ENCODE data around the gene EDN2.

EDN2 gene

GRCh38 chr1:41516168-41517061 is 31.9 kb upstream of the EDN2 start:
- DNase-seq, result peak; percentile 47 to 56

- no peak for DNase-seq
These were observed 31.3 kb upstream of the EDN2 start for GRCh38 chr1:41515778-41516167.

GRCh38 chr1:41515131-41515678 is 30.7 kb upstream of the EDN2 start:
- DNase-seq, result no peak

- no peak for DNase-seq
These were observed 29.9 kb upstream of the EDN2 start for GRCh38 chr1:41514381-41514780.

- no peak for DNase-seq
These were observed 28.9 kb upstream of the EDN2 start for GRCh38 chr1:41513383-41513735.

- DNase-seq, result no peak
These were observed 28.4 kb upstream of the EDN2 start for GRCh38 chr1:41512701-41513382.

- no peak for DNase-seq
These were observed 26.7 kb upstream of the EDN2 start for GRCh38 chr1:41511239-41511540.

GRCh38 chr1:41510531-41511238 is 26.2 kb upstream of the EDN2 start:
- DNase-seq, result no peak

GRCh38 chr1:41509270-41509671 is 24.8 kb upstream of the EDN2 start:
- DNase-seq, result no peak

- DNase-seq, result no peak
These were observed 23.8 kb upstream of the EDN2 start for GRCh38 chr1:41508290-41508689.

- no peak for DNase-seq
These were observed 23.4 kb upstream of the EDN2 start for GRCh38 chr1:41507836-41508235.

GRCh38 chr1:41507110-41507720 is 22.7 kb upstream of the EDN2 start:
- DNase-seq, result no peak

- DNase-seq, result no peak
These were observed 19.9 kb upstream of the EDN2 start for GRCh38 chr1:41504114-41505035.

- DNase-seq, result no peak
These were observed 19.1 kb upstream of the EDN2 start for GRCh38 chr1:41503538-41504113.

GRCh38 chr1:41502912-41503311 is 18.4 kb upstream of the EDN2 start:
- no peak for DNase-seq

GRCh38 chr1:41501581-41501980 is 17.1 kb upstream of the EDN2 start:
- DNase-seq, result no peak

GRCh38 chr1:41500781-41501518 is 16.5 kb upstream of the EDN2 start:
- DNase-seq, result no peak

- no peak for DNase-seq
These were observed 15.9 kb upstream of the EDN2 start for GRCh38 chr1:41500378-41500777.

GRCh38 chr1:41499591-41499990 is 15.1 kb upstream of the EDN2 start:
- no peak for DNase-seq

GRCh38 chr1:41498804-41499203 is 14.3 kb upstream of the EDN2 start:
- no peak for DNase-seq

- no peak for DNase-seq
These were observed 13.9 kb upstream of the EDN2 start for GRCh38 chr1:41498391-41498790.
